Vagina (tissue), 2 donors: ENCODE measurements around the gene LAMTOR1. TPM values are rescaled to one million over a fixed set of nuclear protein-coding genes. Genes with fewer than 3 reads are reported as not detected.
"Not testable (repeated sequence)": the region's sequence is repeated elsewhere in the genome, so short reads cannot be mapped to it uniquely, and the experiment has no call there.

Experiments used
- DNase-seq, 2 donors: peaks; one replicate each; pipeline ENCODE4 v3.0.0-alpha.2; 2017; ENCODE audit errors: extremely low spot score in 2 of 2
- H3K27ac ChIP-seq: fragments of 200-600 bp; sonication (generic); one replicate; pipeline ENCODE4 v1.5.1; 2019
- H3K27me3 ChIP-seq: fragments of 200-600 bp; sonication (generic); one replicate; pipeline ENCODE4 v1.5.1; 2019
- H3K36me3 ChIP-seq, 2 donors: fragments of 200-600 bp; sonication (generic); one replicate each; pipeline ENCODE4 v1.5.1; 2017 to 2019
- H3K4me1 ChIP-seq: fragments of 200-600 bp; sonication (generic); one replicate; pipeline ENCODE4 v1.5.1; 2019
- H3K4me3 ChIP-seq, 2 donors: fragments of 200-600 bp; sonication (generic); 1 replicate in 1 of 2; 2 replicates in 1 of 2; pipeline ENCODE4 v1.5.1; 2016 to 2019
- H3K9me3 ChIP-seq: fragments of 200-600 bp; sonication (generic); one replicate; pipeline ENCODE4 v1.5.1; 2019
- POLR2A ChIP-seq, 2 donors: fragments of 450-650 bp; IDR thresholded peaks; one replicate each; pipeline ENCODE4 v1.6.1; 2017; ENCODE audit warnings: antibody characterized with exemption in 2 of 2, mild to moderate bottlenecking in 2 of 2, moderate library complexity in 2 of 2
- POLR2AphosphoS5 ChIP-seq, 2 donors: sonication (generic); formaldehyde crosslinking; IDR thresholded peaks; one replicate each; pipeline ENCODE4 v1.9.0; 2017; ENCODE audit warnings: antibody characterized with exemption in 2 of 2, mild to moderate bottlenecking in 2 of 2, low read depth in 1 of 2; ENCODE audit not compliant: insufficient read depth in 1 of 2
- intact Hi-C: fragments of 100-400 bp; cut with DNase I; formaldehyde crosslinking; loops from one replicate; pipeline ENCODE4 v1.15.1; 2023
- total RNA-seq: library from RNA; depleted of rRNA; stranded (reverse); fragments of >200 nt; gene quantifications from one replicate; pipeline ENCODE4 v1.2.3, GENCODE V29; 2016
- TF ChIP-seq, protein P1 (sequence below), 3 experiments: fragments of 450-650 bp in 2 of 3; fragments of 200-600 bp in 1 of 3; sonication (generic) in 1 of 3; IDR thresholded peaks; one replicate each; pipeline ENCODE4 v1.5.1; 2017 to 2019; ENCODE audit warnings: antibody characterized with exemption in 3 of 3, mild to moderate bottlenecking in 2 of 3, moderate library complexity in 2 of 3

Gene LAMTOR1
- total RNA-seq: 87.4 TPM

GRCh38 chr11:72102946-72103753 is at the start of gene LAMTOR1:
Gene LAMTOR1, minus strand, starts transcription at chr11:72103297. Its CDS starts 73 bp downstream, at chr11:72103224.
- no peaks in the 10 kb centered on the region for H3K9me3 ChIP-seq
- no peak for TF ChIP-seq POLR2A (IDR thresholded peaks at IDR 0.05)
- TF ChIP-seq POLR2AphosphoS5 (IDR thresholded peaks at IDR 0.05; ENCODE audit: insufficient read depth in 1 of 2, low read depth in 1 of 2): peak; percentile 94 to 96
- TF ChIP-seq, protein P1, sequence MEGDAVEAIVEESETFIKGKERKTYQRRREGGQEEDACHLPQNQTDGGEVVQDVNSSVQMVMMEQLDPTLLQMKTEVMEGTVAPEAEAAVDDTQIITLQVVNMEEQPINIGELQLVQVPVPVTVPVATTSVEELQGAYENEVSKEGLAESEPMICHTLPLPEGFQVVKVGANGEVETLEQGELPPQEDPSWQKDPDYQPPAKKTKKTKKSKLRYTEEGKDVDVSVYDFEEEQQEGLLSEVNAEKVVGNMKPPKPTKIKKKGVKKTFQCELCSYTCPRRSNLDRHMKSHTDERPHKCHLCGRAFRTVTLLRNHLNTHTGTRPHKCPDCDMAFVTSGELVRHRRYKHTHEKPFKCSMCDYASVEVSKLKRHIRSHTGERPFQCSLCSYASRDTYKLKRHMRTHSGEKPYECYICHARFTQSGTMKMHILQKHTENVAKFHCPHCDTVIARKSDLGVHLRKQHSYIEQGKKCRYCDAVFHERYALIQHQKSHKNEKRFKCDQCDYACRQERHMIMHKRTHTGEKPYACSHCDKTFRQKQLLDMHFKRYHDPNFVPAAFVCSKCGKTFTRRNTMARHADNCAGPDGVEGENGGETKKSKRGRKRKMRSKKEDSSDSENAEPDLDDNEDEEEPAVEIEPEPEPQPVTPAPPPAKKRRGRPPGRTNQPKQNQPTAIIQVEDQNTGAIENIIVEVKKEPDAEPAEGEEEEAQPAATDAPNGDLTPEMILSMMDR (IDR thresholded peaks at IDR 0.05): peak in 2 of 3 experiments; percentile 23 to 59
- peaks cover 0 to 12% of the 10 kb centered on the region in 2 donors for H3K36me3 ChIP-seq
- H3K27ac ChIP-seq: peak within 1 kb of the TSS; percentile 93
- H3K27me3 ChIP-seq: no peaks in the 10 kb centered on the region
- H3K4me1 ChIP-seq: peaks cover 44% of the 10 kb centered on the region
- DNase-seq: peak; percentile 99
- intact Hi-C loops: no loop called here
- H3K4me3 ChIP-seq: peak within 1 kb of the TSS; percentile 64 to 91

- H3K27ac ChIP-seq: no peak overlapping the region
- no peaks in the 10 kb centered on the region for H3K9me3 ChIP-seq
- TF ChIP-seq, protein P1 (IDR thresholded peaks at IDR 0.05): no peak
- no peak for DNase-seq
- no peaks in the 10 kb centered on the region for H3K4me1 ChIP-seq
- no peak overlapping the region for H3K4me3 ChIP-seq
- intact Hi-C loops: no loop called here
- H3K27me3 ChIP-seq: no peaks in the 10 kb centered on the region
- H3K36me3 ChIP-seq: no peaks in the 10 kb centered on the region
These were observed 47.8 kb upstream of the LAMTOR1 start for GRCh38 chr11:72150882-72151281.

- no peaks in the 10 kb centered on the region for H3K9me3 ChIP-seq
- H3K27me3 ChIP-seq: no peaks in the 10 kb centered on the region
- TF ChIP-seq, protein P1 (IDR thresholded peaks at IDR 0.05): no peak
- TF ChIP-seq POLR2AphosphoS5 (IDR thresholded peaks at IDR 0.05; ENCODE audit: insufficient read depth in 1 of 2, low read depth in 1 of 2) (no peak), POLR2A (IDR thresholded peaks at IDR 0.05) (no peak)
- no peaks in the 10 kb centered on the region for H3K4me1 ChIP-seq
- no peak overlapping the region for H3K27ac ChIP-seq
- no peaks in the 10 kb centered on the region for H3K36me3 ChIP-seq
- intact Hi-C loops: loop anchor here (10.0 kb wide), 1 partner anchor 268 kb away; no protein-coding TSS in a partner anchor
- DNase-seq: no peak
- no peak overlapping the region for H3K4me3 ChIP-seq
These were observed 43.5 kb upstream of the LAMTOR1 start for GRCh38 chr11:72146625-72147024.

- Histone ChIP-seq H3K27me3 (no peaks in the 10 kb centered on the region), H3K36me3 (no peaks in the 10 kb centered on the region), H3K9me3 (no peaks in the 10 kb centered on the region), H3K4me3 (no peak overlapping the region), H3K27ac (no peak overlapping the region), H3K4me1 (no peaks in the 10 kb centered on the region)
- intact Hi-C loops: loop anchor here (10.0 kb wide), 1 partner anchor 270 kb away; no protein-coding TSS in a partner anchor
- DNase-seq: no peak
- TF ChIP-seq, protein P1 (IDR thresholded peaks at IDR 0.05): no peak
- no peak for TF ChIP-seq POLR2A (IDR thresholded peaks at IDR 0.05)
- no peak for TF ChIP-seq POLR2AphosphoS5 (IDR thresholded peaks at IDR 0.05; ENCODE audit: insufficient read depth in 1 of 2, low read depth in 1 of 2)
These were observed 41.9 kb upstream of the LAMTOR1 start for GRCh38 chr11:72144807-72145565.

DNA sequence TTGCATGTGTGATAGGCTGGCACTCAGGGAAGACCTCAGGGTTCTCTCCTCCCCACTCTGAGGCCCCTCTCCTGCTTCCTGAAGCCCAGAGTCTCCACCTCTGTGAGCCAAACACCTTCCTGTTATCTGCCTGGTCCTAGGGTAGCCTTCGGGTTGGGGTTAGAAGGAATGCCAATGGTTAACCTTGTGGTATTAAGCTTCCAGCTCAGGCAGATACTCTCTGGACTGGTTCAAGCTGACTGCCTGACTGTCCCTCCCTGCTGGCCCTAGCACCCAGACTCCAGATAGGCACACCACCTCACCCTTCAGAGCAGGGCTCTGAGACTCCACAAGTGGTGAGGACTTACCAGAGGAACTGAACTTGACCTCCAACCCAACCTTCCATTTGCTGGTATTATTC is 39.4 kb upstream of the LAMTOR1 start:
- not testable (repeated sequence) for H3K9me3 ChIP-seq, DNase-seq, H3K4me1 ChIP-seq, H3K27me3 ChIP-seq, H3K4me3 ChIP-seq, H3K27ac ChIP-seq, H3K36me3 ChIP-seq
- intact Hi-C loops: loop anchor here (10.0 kb wide), 1 partner anchor 272 kb away; no protein-coding TSS in a partner anchor

GRCh38 chr11:72142086-72142485 is 39.0 kb upstream of the LAMTOR1 start:
- not testable (repeated sequence) for H3K27me3 ChIP-seq, H3K9me3 ChIP-seq, H3K27ac ChIP-seq, H3K4me1 ChIP-seq, H3K4me3 ChIP-seq, DNase-seq, H3K36me3 ChIP-seq
- intact Hi-C loops: loop anchor here (10.0 kb wide), 1 partner anchor 273 kb away; no protein-coding TSS in a partner anchor
